Loucy (cell line): Measurements from ENCODE around the gene RFPL2.
"Not testable (repeated sequence)": the region's sequence is repeated elsewhere in the genome, so short reads cannot be mapped to it uniquely, and the experiment has no call there.

ENCODE experiments used
- H2AFZ ChIP-seq: fragments of 200-600 bp; sonication (generic); 2 replicates; pipeline ENCODE4 v1.6.0; 2016; ENCODE audit warnings: antibody characterized with exemption, mild to moderate bottlenecking, low read length, moderate library complexity
- H3F3A ChIP-seq: fragments of 200-600 bp; 2 replicates; pipeline ENCODE4 v1.6.0; 2016; ENCODE audit warnings: antibody characterized with exemption, low read depth, mild to moderate bottlenecking
- H3K27me3 ChIP-seq: fragments of 200-600 bp; sonication (generic); 2 replicates; pipeline ENCODE4 v1.6.1; 2014; ENCODE audit warnings: low read length, mild to moderate bottlenecking; ENCODE audit not compliant: insufficient read depth, poor library complexity, severe bottlenecking
- H3K36me3 ChIP-seq: fragments of 200-600 bp; sonication (generic); 2 replicates; pipeline ENCODE4 v1.6.1; 2016; ENCODE audit warnings: low read length; ENCODE audit not compliant: insufficient read depth
- H3K4me1 ChIP-seq: fragments of 200-600 bp; sonication (generic); 2 replicates; pipeline ENCODE4 v1.5.1; 2014; ENCODE audit warnings: low read length, mild to moderate bottlenecking; ENCODE audit not compliant: insufficient read depth, poor library complexity, severe bottlenecking
- H3K4me2 ChIP-seq: fragments of 200-600 bp; sonication (generic); 2 replicates; pipeline ENCODE4 v1.6.0; 2014; ENCODE audit warnings: antibody characterized with exemption, low read length, low read depth, mild to moderate bottlenecking; ENCODE audit not compliant: poor library complexity, severe bottlenecking
- H3K4me3 ChIP-seq: fragments of 200-600 bp; sonication (generic); 2 replicates; pipeline ENCODE4 v1.5.1; 2014; ENCODE audit warnings: low read length, mild to moderate bottlenecking, mixed read lengths; ENCODE audit not compliant: poor library complexity, severe bottlenecking
- H3K79me2 ChIP-seq: fragments of 200-600 bp; sonication (generic); 2 replicates; pipeline ENCODE4 v1.6.1; 2014; ENCODE audit warnings: low read length; ENCODE audit not compliant: insufficient read depth
- H3K9ac ChIP-seq: fragments of 200-600 bp; sonication (generic); 2 replicates; pipeline ENCODE4 v1.6.0; 2014; ENCODE audit warnings: mild to moderate bottlenecking, low read depth, low read length, moderate library complexity; ENCODE audit not compliant: poor library complexity, severe bottlenecking
- H3K9me2 ChIP-seq: fragments of 200-600 bp; sonication (generic); replicated peaks from 2 replicates; pipeline ENCODE4 v1.6.1; 2016; ENCODE audit warnings: low read depth, low read length, mixed read lengths
- H3K9me3 ChIP-seq: fragments of 200-600 bp; sonication (generic); 2 replicates; pipeline ENCODE4 v1.6.1; 2014; ENCODE audit warnings: mild to moderate bottlenecking, antibody characterized with exemption, low read length, low read depth; ENCODE audit not compliant: insufficient read depth
- H4K20me1 ChIP-seq: fragments of 200-600 bp; sonication (generic); 2 replicates; pipeline ENCODE4 v1.6.0; 2014; ENCODE audit warnings: antibody characterized with exemption, low read length, mild to moderate bottlenecking; ENCODE audit not compliant: insufficient read depth, poor library complexity, severe bottlenecking
- CTCF ChIP-seq: fragments of 200-600 bp; sonication (generic); conservative IDR thresholded peaks from 2 replicates; pipeline ENCODE4 v1.5.1; 2014; ENCODE audit warnings: mild to moderate bottlenecking, antibody characterized with exemption, low read length
- EZH2phosphoT487 ChIP-seq: fragments of 200-600 bp; IDR thresholded peaks from 2 replicates; pipeline ENCODE4 v1.6.1; 2018; ENCODE audit warnings: antibody characterized with exemption, mild to moderate bottlenecking, moderate library complexity, borderline replicate concordance

Gene RFPL2

GRCh38 chr22:32200752-32201151 is 4.1 kb downstream of the RFPL2 start:
- Histone ChIP-seq H4K20me1 (no peaks in the 10 kb centered on the region), H3K36me3 (no peaks in the 10 kb centered on the region), H3K9me2 (no peaks in the 10 kb centered on the region), H3K9me3 (no peaks in the 10 kb centered on the region), H3F3A (no peaks in the 10 kb centered on the region), H3K4me2 (no peak overlapping the region), H3K4me1 (peaks cover 3% of the 10 kb centered on the region), H3K79me2 (no peaks in the 10 kb centered on the region), H3K27me3 (no peaks in the 10 kb centered on the region), H3K4me3 (no peak overlapping the region), H2AFZ (no peak overlapping the region), H3K9ac (no peak overlapping the region)
- TF ChIP-seq EZH2phosphoT487 (no peak), CTCF (no peak)

GRCh38 chr22:32199961-32200360 is 4.9 kb downstream of the RFPL2 start:
- Histone ChIP-seq H3K4me3 (no peak overlapping the region), H2AFZ (no peak overlapping the region), H4K20me1 (no peaks in the 10 kb centered on the region), H3K4me1 (peaks cover 3% of the 10 kb centered on the region), H3K36me3 (no peaks in the 10 kb centered on the region), H3K27me3 (no peaks in the 10 kb centered on the region), H3K9me2 (no peaks in the 10 kb centered on the region), H3K9me3 (no peaks in the 10 kb centered on the region), H3K9ac (no peak overlapping the region), H3K4me2 (no peak overlapping the region), H3K79me2 (no peaks in the 10 kb centered on the region), H3F3A (no peaks in the 10 kb centered on the region)
- no peak for TF ChIP-seq EZH2phosphoT487
- no peak for TF ChIP-seq CTCF

- H3K9ac ChIP-seq = no peak overlapping the region
- no peaks in the 10 kb centered on the region for H3K79me2 ChIP-seq
- H3K4me3 ChIP-seq = no peak overlapping the region
- no peaks in the 10 kb centered on the region for H4K20me1 ChIP-seq
- peaks cover 3% of the 10 kb centered on the region for H3K4me1 ChIP-seq
- no peak for TF ChIP-seq CTCF
- no peak for TF ChIP-seq EZH2phosphoT487
- H3K9me2 ChIP-seq = no peaks in the 10 kb centered on the region
- H3K36me3 ChIP-seq = no peaks in the 10 kb centered on the region
- no peaks in the 10 kb centered on the region for H3F3A ChIP-seq
- H3K9me3 ChIP-seq = no peaks in the 10 kb centered on the region
- H2AFZ ChIP-seq = no peak overlapping the region
- no peak overlapping the region for H3K4me2 ChIP-seq
- no peaks in the 10 kb centered on the region for H3K27me3 ChIP-seq
Measured at GRCh38 chr22:32199341-32199740, 5.5 kb downstream of the RFPL2 start.

GRCh38 chr22:32197553-32198226 is 7.2 kb downstream of the RFPL2 start:
- H3K4me2 ChIP-seq, H2AFZ ChIP-seq, H3K9me3 ChIP-seq, H3K4me3 ChIP-seq, H3K79me2 ChIP-seq, H3K4me1 ChIP-seq, H3K9ac ChIP-seq, H3K27me3 ChIP-seq, H3F3A ChIP-seq, H3K9me2 ChIP-seq, H3K36me3 ChIP-seq, H4K20me1 ChIP-seq: not testable (repeated sequence)

- H3K9ac ChIP-seq, H3K4me1 ChIP-seq, H3K9me3 ChIP-seq, H3K9me2 ChIP-seq, H3F3A ChIP-seq, H3K36me3 ChIP-seq, H3K4me3 ChIP-seq, H2AFZ ChIP-seq, H3K27me3 ChIP-seq, H4K20me1 ChIP-seq, H3K79me2 ChIP-seq, H3K4me2 ChIP-seq: not testable (repeated sequence)
Measured at GRCh38 chr22:32195900-32196299, 9.0 kb downstream of the RFPL2 start.
